HEK293 (cell line): ENCODE results near the gene DVL3.

ENCODE experiments used
- GLIS1 ChIP-seq: fragments of 450-650 bp; formaldehyde crosslinking; IDR thresholded peaks from 2 replicates; pipeline ENCODE4 v1.5.1; 2016; ENCODE audit warnings: missing biosample characterization, missing genetic modification characterization
- GLIS2 ChIP-seq: fragments of 450-650 bp; formaldehyde crosslinking; IDR thresholded peaks from 2 replicates; pipeline ENCODE4 v1.5.1; 2016; ENCODE audit warnings: missing biosample characterization, missing genetic modification characterization
- SP2 ChIP-seq: fragments of 450-650 bp; formaldehyde crosslinking; IDR thresholded peaks from 2 replicates; pipeline ENCODE4 v1.5.1; 2016; ENCODE audit warnings: missing biosample characterization, missing genetic modification characterization
- SP3 ChIP-seq: fragments of 450-650 bp; formaldehyde crosslinking; IDR thresholded peaks from 2 replicates; pipeline ENCODE4 v1.5.1; 2016; ENCODE audit warnings: missing biosample characterization, missing genetic modification characterization
- YY2 ChIP-seq: fragments of 450-650 bp; formaldehyde crosslinking; IDR thresholded peaks from 2 replicates; pipeline ENCODE4 v1.5.1; 2016; ENCODE audit warnings: missing biosample characterization, missing genetic modification characterization
- ZBTB48 ChIP-seq: fragments of 450-650 bp; formaldehyde crosslinking; IDR thresholded peaks from 2 replicates; pipeline ENCODE4 v1.5.1; 2016; ENCODE audit warnings: missing biosample characterization, missing genetic modification characterization
- ZBTB8A ChIP-seq: fragments of 450-650 bp; formaldehyde crosslinking; IDR thresholded peaks from 2 replicates; pipeline ENCODE4 v1.5.1; 2016; ENCODE audit warnings: missing biosample characterization, missing genetic modification characterization
- ZFP37 ChIP-seq: fragments of 450-650 bp; formaldehyde crosslinking; IDR thresholded peaks from 2 replicates; pipeline ENCODE4 v1.5.1; 2016; ENCODE audit warnings: missing biosample characterization, missing genetic modification characterization
- ZIC2 ChIP-seq: fragments of 450-650 bp; formaldehyde crosslinking; IDR thresholded peaks from 2 replicates; pipeline ENCODE4 v1.5.1; 2016; ENCODE audit warnings: missing biosample characterization, missing genetic modification characterization
- ZNF19 ChIP-seq: fragments of 450-650 bp; formaldehyde crosslinking; IDR thresholded peaks from 2 replicates; pipeline ENCODE4; 2016; ENCODE audit warnings: missing biosample characterization, missing genetic modification characterization, low read depth
- ZNF311 ChIP-seq: fragments of 450-650 bp; formaldehyde crosslinking; IDR thresholded peaks from 2 replicates; pipeline ENCODE4 v1.5.1; 2017; ENCODE audit warnings: missing biosample characterization, missing genetic modification characterization, borderline replicate concordance
- ZNF398 ChIP-seq: fragments of 450-650 bp; formaldehyde crosslinking; IDR thresholded peaks from 2 replicates; pipeline ENCODE4 v1.5.1; 2017; ENCODE audit warnings: missing biosample characterization, missing genetic modification characterization
- ZNF596 ChIP-seq: fragments of 450-650 bp; IDR thresholded peaks from 2 replicates; pipeline ENCODE4 v1.5.0; 2018; ENCODE audit warnings: missing biosample characterization, mild to moderate bottlenecking, missing genetic modification characterization, moderate library complexity
- ZNF626 ChIP-seq: fragments of 450-650 bp; sonication (Bioruptor Pico); formaldehyde crosslinking; IDR thresholded peaks from 2 replicates; pipeline ENCODE4 v1.5.1; 2018; ENCODE audit warnings: missing biosample characterization, missing genetic modification characterization, inconsistent platforms
- ZNF629 ChIP-seq: fragments of 450-650 bp; formaldehyde crosslinking; IDR thresholded peaks from 2 replicates; pipeline ENCODE4 v1.5.1; 2017; ENCODE audit warnings: missing biosample characterization, missing genetic modification characterization
- ZNF692 ChIP-seq: fragments of 450-650 bp; formaldehyde crosslinking; IDR thresholded peaks from 2 replicates; pipeline ENCODE4 v1.5.1; 2016; ENCODE audit warnings: missing biosample characterization, missing genetic modification characterization
- ZNF791 ChIP-seq: fragments of 450-650 bp; formaldehyde crosslinking; IDR thresholded peaks from 2 replicates; pipeline ENCODE4 v1.5.1; 2016; ENCODE audit warnings: missing biosample characterization, missing genetic modification characterization
- ZSCAN5A ChIP-seq: fragments of 450-650 bp; formaldehyde crosslinking; IDR thresholded peaks from 2 replicates; pipeline ENCODE4 v1.5.1; 2016; ENCODE audit warnings: missing biosample characterization, missing genetic modification characterization
- ZXDB ChIP-seq: fragments of 450-650 bp; formaldehyde crosslinking; IDR thresholded peaks from 2 replicates; pipeline ENCODE4 v1.5.1; 2016; ENCODE audit warnings: missing biosample characterization, missing genetic modification characterization
- TF ChIP-seq, protein P1 (sequence below): fragments of 450-650 bp; formaldehyde crosslinking; optimal IDR thresholded peaks from 2 replicates; pipeline ENCODE3; 2016; ENCODE audit warnings: missing biosample characterization, mild to moderate bottlenecking, missing genetic modification characterization
- TF ChIP-seq, protein P2 (sequence below): fragments of 450-650 bp; formaldehyde crosslinking; conservative IDR thresholded peaks from 2 replicates; pipeline ENCODE4 v1.5.1; 2016; ENCODE audit warnings: low read depth, missing biosample characterization, missing genetic modification characterization
- TF ChIP-seq, protein P3 (sequence below): fragments of 450-650 bp; formaldehyde crosslinking; IDR thresholded peaks from 2 replicates; pipeline ENCODE4 v1.5.1; 2016; ENCODE audit warnings: missing biosample characterization, missing genetic modification characterization

DVL3 gene

DNA sequence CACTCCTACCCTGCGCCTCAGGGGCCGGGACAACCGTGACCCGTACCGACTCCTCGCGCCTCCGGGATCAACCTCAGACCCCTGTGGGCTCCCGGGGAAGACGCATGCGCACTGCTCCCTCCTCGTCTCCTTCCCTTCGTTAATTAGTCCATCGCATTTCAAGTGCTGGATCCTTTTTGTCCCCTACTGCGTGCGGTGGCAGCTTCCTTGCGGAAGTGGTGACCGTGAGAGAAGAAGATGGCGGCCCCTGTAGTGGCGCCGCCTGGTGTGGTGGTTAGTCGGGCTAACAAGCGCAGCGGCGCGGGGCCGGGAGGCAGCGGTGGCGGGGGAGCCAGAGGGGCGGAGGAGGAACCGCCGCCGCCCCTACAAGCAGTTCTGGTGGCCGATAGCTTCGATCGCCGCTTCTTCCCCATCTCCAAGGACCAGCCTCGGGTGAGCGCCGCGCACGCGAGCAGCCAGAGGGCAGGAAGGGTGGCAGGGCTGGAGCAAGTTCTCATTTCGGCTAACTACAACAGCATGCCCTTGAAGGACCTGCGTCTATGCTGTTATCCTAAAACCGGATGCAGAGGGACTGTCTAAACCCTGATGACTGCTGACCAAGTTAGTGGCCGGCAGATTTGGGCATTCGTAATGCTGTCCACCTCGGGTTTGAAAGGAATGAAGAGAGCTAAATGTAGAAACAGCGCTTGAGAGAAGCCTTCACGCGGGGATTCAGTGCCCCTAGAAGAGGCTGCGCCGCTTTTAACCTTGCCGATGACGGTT, 19.8 kb upstream of the DVL3 start, which contains the start of gene EIF2B5 (continued):
- 0 out of 2 replicates have a peak, but pooled peaks have one; percentile 54 for TF ChIP-seq ZNF692
- peak; percentile 77 for TF ChIP-seq GLIS2 (tag by site-specific recombination)
- TF ChIP-seq ZXDB (tag by site-specific recombination): peak; percentile 91
- TF ChIP-seq ZSCAN5A (tag by site-specific recombination): no peak
- TF ChIP-seq ZNF596 (tag by site-specific recombination): no peak
- no peak for TF ChIP-seq ZNF311
- TF ChIP-seq SP3 (tag by site-specific recombination): peak; percentile 37; the same call in 1 of the 2 replicates
- no peak for TF ChIP-seq ZNF398 (tag by site-specific recombination)
- TF ChIP-seq, protein P1, sequence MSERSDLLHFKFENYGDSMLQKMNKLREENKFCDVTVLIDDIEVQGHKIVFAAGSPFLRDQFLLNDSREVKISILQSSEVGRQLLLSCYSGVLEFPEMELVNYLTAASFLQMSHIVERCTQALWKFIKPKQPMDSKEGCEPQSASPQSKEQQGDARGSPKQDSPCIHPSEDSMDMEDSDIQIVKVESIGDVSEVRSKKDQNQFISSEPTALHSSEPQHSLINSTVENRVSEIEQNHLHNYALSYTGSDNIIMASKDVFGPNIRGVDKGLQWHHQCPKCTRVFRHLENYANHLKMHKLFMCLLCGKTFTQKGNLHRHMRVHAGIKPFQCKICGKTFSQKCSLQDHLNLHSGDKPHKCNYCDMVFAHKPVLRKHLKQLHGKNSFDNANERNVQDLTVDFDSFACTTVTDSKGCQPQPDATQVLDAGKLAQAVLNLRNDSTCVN: peak; percentile 63
- TF ChIP-seq ZBTB8A (tag by site-specific recombination): no peak
- peak; percentile 90 for TF ChIP-seq ZFP37
- TF ChIP-seq, protein P2, sequence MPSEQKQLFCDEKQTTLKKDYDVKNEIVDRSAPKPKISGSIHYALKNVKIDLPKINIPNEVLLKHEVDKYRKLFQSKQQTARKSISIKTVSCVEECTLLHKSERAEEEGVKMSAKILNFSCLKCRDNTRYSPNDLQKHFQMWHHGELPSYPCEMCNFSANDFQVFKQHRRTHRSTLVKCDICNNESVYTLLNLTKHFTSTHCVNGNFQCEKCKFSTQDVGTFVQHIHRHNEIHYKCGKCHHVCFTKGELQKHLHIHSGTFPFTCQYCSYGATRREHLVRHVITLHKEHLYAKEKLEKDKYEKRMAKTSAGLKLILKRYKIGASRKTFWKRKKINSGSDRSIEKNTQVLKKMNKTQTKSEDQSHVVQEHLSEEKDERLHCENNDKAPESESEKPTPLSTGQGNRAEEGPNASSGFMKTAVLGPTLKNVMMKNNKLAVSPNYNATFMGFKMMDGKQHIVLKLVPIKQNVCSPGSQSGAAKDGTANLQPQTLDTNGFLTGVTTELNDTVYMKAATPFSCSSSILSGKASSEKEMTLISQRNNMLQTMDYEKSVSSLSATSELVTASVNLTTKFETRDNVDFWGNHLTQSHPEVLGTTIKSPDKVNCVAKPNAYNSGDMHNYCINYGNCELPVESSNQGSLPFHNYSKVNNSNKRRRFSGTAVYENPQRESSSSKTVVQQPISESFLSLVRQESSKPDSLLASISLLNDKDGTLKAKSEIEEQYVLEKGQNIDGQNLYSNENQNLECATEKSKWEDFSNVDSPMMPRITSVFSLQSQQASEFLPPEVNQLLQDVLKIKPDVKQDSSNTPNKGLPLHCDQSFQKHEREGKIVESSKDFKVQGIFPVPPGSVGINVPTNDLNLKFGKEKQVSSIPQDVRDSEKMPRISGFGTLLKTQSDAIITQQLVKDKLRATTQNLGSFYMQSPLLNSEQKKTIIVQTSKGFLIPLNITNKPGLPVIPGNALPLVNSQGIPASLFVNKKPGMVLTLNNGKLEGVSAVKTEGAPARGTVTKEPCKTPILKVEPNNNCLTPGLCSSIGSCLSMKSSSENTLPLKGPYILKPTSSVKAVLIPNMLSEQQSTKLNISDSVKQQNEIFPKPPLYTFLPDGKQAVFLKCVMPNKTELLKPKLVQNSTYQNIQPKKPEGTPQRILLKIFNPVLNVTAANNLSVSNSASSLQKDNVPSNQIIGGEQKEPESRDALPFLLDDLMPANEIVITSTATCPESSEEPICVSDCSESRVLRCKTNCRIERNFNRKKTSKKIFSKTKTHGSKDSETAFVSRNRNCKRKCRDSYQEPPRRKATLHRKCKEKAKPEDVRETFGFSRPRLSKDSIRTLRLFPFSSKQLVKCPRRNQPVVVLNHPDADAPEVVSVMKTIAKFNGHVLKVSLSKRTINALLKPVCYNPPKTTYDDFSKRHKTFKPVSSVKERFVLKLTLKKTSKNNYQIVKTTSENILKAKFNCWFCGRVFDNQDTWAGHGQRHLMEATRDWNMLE: 0 out of 2 replicates have a peak, but pooled peaks have one; percentile 30
- TF ChIP-seq ZNF791 (tag by site-specific recombination): no peak
- TF ChIP-seq GLIS1 (tag by site-specific recombination): peak; percentile 76
- TF ChIP-seq, protein P3, sequence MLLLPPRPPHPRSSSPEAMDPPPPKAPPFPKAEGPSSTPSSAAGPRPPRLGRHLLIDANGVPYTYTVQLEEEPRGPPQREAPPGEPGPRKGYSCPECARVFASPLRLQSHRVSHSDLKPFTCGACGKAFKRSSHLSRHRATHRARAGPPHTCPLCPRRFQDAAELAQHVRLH: 0 out of 2 replicates have a peak, but pooled peaks have one; percentile 55
- TF ChIP-seq ZNF629 (tag by site-specific recombination): peak; percentile 43
- no peak for TF ChIP-seq ZNF626 (tag by site-specific recombination)
- peak; percentile 63 for TF ChIP-seq ZBTB48
- TF ChIP-seq SP2 (tag by site-specific recombination): peak; percentile 49
- TF ChIP-seq ZIC2 (tag by site-specific recombination): peak; percentile 25; the same call in 1 of the 2 replicates
- TF ChIP-seq YY2 (tag by site-specific recombination): peak; percentile 90
- TF ChIP-seq ZNF19 (tag by site-specific recombination): no peak
